GM21786 (cell line): Measurements from ENCODE around the gene CTBS.

Experiments used
- ATAC-seq: cut with Tn5 transposase; IDR thresholded peaks from one replicate; pipeline ENCODE4 v1.9.1; 2021; ENCODE audit not compliant: unreplicated experiment

Gene CTBS

DNA sequence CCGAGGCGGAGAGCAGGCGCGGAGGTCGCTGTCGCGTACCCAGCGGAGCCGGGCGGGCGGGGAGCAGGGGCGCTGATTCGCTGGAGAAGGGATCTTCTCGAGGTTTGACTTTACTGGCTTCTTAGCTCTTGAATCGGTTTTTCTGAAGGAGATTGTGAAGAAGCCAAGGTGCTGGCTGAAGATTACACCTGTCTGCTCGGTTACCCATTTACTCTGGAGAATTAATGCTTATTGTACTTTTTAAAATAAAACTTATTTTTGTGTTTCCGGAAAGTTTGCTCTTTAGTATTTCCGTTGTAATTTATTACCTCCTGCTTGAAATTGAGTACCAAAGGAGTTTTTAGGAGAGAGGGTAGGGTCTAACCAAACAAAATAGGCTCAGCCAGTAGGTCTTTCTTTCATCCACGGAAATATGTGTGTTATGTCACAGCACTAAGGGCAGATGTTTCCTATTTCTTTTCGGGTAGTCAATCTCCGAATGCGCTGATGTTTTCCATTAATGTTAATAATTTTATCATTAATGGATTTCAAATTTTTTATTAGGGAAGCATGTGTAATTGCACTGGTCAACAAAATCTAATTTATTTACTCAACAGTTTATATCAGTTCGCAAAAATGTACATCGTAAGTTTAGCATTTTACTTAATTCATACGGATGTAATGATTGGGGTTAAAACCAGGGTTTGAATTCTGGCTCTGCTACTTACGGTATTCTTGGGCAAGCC is 67.3 kb downstream of the CTBS start:
- no peak for ATAC-seq

DNA sequence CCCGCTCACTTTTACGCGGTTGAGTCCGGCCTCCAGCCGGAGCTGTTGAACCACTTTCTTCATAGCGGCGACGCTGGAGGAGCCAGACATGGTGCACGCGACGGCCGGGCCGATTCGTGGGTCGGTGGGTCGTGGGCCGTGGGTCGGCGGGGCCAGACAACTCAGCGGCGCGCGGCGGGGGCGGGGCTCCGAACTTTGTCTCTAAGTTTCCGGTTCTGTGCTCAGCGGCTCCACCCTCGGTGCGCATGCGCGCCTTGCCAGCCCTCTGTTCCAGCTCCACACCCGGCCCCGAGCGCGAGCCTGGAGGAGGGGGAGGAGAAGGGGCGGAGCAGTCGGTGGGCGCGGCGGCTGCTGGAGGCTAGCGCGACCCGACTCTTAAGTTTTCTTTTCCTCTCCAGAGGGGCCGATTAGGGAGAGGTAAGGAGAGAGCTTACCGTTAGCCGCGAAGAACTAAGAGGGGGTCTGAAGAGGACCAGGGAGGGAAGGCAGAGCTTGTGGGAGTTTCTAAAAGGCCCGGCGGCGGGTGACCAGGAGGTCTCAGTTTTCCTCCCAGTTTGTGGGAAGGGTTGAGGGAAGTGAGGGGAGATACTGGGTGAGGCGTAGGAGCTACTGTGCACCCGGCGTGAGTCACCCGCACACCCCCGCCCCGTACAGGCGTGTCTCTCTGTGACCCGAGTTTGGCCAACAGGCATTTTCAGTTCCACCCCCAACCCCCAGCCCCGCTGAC is 68.1 kb downstream of the CTBS start, which contains the start of the genes GNG5 and SPATA1:
Gene GNG5 (minus strand): TSS at position 580 of the 727 bp plus-strand sequence. CDS start 490 bp downstream, at position 90.
Gene SPATA1 (plus strand): TSS at position 385 of the 727 bp plus-strand sequence. CDS start 9,974 bp downstream, outside the sequence.
- peak; percentile 77 for ATAC-seq

DNA sequence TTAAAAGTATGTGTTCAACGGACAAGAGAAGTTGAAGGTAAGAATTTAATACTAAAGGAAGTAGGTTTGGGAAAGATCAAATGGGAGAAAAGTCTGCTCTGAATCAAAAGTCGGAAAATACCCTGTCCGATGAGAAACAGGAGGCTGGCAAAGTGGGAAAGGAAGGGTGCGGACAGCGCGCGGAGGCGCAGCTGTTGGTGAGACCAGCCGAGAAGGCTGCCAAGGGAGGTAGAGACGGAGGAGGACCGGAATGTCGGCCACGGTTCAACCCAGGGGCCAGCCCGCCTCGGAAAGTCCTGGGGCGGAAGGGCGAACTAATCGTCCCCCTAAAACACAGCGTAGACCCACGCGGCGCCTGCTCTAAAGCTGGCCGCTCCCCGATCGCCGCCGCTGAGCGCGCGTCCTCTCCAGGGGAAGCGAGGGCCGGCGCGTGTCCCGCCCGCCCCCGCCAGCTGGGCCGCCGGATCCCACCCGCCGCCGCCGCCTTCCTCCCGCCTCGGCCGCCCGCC is 68.7 kb downstream of the CTBS start:
- peak; percentile 29 for ATAC-seq

DNA sequence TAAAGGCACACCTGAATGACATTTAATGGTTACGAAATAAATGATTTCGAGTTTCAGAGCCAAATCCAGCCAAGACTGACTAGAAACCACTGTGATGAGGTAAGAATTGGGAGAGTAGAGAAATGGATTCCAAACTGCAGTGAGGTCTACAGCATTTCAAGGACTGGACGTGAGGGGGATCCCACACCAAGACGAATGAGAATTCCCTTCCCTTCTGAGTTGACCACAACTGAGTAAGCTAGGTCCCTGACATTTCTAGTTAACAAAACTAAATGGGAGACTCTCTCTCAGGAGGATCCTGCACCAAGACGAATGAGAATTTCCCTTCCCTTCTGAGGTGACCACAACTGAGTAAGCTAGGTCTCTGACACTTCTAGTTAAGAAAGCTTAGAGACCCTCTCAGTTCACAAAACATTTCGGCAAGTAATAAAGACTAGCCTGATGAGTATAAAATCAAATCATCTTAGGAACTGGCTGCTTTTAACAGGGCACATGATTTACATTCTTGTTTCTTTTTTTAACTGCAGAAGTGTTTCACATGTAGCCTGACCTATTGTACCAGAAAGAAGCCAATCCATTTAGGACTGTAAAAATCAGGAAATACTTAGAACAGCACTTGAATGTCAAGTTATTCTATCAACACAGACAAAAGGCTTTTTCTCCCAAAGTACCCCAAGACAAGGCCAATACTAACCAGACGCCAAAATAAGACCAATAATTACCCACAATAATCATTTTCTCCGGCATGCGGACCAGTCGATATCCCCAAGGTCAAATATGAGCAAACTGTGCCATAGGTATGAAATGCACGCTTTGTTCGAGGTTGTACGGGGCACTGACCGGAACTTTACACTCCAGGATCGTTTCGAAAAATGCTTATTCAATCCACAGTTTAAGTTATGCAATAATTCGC is 69.4 kb downstream of the CTBS start:
- no peak for ATAC-seq

DNA sequence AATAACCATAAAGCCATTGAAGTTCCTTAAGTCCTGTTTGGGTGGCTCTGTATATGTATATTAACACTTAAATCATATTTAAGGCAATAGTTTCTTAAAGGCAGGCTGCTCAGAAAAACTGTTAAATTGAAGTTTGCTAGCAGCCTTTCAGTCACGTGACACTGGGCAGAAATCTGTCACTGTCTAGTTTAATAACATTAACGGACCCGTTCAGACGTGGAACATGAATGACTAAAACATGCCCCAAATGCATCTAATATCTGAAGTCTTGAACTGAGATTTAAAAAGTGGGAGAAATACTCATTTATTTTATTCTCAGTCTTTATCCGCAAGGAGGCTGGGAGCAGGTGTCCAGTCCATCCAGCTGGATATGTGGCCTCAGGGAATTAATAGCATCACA is 71.3 kb downstream of the CTBS start:
- ATAC-seq = no peak
